ENCODE data around the gene FILIP1.
"Not testable (repeated sequence)": the region's sequence is repeated elsewhere in the genome, so short reads cannot be mapped to it uniquely, and the experiment has no call there.

Gene FILIP1

GRCh38 chr6:75449630-75450206, 43.9 kb downstream of the FILIP1 start:
- DNase-seq (ENCODE audit: low read depth): peak; percentile 83

DNA sequence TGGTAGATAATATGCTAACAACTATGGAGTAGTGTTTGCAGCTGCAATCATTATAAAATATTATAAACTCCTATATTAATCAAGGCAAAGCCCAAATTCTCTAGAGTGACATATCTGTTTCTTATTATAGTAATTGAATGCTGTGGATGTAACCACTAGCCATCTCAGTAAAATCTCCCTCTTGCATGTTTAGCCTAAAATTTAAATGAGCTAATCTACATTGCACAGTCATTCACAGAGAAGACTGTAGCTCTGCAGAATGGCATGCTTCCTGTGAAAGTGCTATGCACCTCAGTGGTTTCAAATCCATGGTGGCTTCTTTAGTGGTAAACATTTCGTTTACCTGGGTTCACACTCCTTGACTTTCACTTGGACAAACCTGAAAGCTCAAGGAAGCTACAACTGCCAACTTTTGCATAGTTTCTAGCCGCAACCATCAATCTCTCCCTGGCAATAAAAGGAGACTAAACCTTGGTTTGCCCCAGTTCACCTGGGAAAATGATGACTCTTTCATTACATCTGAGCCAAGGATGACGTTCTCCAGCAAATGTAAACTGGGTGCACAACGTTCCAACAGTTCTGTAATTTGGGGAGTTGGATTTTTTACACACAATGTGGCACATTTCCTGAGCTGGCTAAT, 47.2 kb downstream of the FILIP1 start:
- no peak for DNase-seq (ENCODE audit: low read depth)

DNA sequence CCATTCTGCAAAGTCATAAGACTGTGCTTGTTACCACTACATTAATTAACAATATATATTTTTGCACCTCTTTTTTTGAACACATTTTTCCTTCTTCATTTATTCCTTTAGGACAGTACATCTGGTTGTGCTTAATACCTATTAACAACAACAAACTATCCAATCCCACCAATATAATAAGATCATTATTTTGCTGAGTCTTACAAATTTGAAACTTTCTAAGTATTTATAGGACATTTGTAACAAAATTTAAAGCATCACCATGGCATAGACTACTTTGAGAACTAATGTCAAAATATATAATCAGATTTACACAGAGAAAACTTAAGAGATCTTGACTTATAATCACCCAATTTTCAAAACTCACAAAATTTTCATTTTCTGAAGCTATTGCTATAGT, 47.9 kb downstream of the FILIP1 start:
- DNase-seq (ENCODE audit: low read depth): no peak

GRCh38 chr6:75444899-75445298, 48.7 kb downstream of the FILIP1 start:
- DNase-seq (ENCODE audit: low read depth): no peak

- not testable (repeated sequence) for DNase-seq (ENCODE audit: low read depth)
Observed at GRCh38 chr6:75441883-75442282, 51.7 kb downstream of the FILIP1 start.

DNA sequence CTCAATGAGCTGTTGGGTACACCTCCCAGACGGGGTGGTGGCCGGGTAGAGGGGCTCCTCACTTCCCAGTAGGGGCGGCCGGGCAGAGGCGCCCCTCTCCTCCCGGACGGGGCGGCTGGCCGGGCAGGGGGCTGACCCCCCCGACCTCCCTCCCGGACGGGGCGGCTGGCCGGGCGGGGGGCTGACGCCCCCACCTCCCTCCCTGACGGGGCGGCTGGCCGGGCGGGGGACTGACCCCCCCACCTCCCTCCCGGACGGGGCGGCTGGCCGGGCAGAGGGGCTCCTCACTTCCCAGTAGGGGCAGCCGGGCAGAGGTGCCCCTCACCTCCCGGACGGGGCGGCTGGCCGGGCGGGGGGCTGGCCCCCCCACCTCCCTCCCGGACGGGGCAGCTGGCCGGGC, 52.1 kb downstream of the FILIP1 start:
- DNase-seq (ENCODE audit: low read depth): not testable (repeated sequence)

DNA sequence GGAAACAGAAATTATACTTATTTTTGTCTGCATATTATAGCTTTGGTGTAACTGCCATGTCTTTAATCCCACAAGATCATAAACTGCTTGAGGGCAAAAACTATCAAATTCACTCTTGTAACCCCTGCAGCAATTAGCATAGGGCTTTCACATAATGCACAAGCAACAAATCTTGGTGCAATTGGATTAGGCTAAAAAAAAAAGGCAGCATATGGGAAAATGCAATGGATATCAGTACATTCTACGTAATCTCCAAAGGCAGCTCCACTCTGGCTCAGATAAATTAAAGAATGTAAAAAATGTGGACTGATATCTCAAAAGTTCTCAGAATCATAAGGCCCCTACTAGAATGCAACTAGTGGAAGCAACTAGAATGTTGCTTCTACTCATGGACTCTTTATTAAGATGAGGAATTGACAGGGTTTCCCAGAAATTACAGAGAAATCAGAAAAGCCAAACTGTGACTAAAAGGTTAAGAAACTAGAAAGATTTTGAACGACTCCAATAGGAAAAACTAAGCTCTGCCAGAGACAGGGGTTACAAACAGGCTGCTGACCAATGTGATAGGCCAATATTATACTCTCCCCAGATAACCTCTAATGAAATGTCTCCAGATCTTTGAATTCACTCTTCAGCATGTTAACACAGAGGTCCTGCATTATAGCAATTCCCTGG, 55.0 kb downstream of the FILIP1 start:
- DNase-seq (ENCODE audit: low read depth): no peak

GRCh38 chr6:75438013-75438431, 55.6 kb downstream of the FILIP1 start:
- DNase-seq (ENCODE audit: low read depth): no peak

- peak; percentile 80 for DNase-seq (ENCODE audit: low read depth)
Observed at GRCh38 chr6:75437421-75437891, 56.1 kb downstream of the FILIP1 start.

DNA sequence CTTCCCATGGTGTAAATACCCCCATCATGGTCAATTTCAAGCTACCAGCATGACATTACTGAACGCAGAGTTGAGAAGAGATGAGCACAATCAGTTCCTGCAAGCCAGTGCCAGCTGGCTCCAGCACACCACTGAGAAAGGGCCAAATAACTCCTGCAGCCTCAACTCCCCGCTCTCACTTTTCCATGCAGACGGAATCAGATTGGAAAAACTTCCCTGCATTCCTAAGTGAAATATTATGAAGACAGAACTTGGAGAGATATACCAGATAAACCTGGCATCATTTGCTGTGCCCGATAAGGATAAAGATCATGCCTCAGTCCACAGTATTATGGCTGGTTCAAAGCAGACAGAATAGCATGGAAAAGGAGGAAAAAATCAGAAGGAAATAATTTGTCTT, 56.7 kb downstream of the FILIP1 start:
- DNase-seq (ENCODE audit: low read depth): no peak

DNA sequence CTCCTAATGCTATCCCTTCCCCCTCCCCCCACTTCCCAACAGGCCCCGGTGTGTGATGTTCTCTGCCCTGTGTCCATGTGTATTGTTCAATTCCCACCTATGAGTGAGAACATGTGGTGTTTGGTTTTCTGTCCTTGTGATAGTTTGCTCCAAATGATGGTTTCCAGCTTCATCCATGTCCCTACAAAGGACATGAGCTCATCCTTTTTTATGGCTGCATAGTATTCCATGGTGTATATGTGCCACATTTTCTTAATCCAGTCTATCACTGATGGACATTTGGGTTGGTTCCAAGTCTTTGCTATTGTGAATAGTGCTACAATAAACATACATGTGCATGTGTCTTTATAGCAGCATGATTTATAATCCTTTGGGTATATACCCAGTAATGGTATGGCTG, 60.8 kb downstream of the FILIP1 start:
- DNase-seq (ENCODE audit: low read depth): not testable (repeated sequence)

DNA sequence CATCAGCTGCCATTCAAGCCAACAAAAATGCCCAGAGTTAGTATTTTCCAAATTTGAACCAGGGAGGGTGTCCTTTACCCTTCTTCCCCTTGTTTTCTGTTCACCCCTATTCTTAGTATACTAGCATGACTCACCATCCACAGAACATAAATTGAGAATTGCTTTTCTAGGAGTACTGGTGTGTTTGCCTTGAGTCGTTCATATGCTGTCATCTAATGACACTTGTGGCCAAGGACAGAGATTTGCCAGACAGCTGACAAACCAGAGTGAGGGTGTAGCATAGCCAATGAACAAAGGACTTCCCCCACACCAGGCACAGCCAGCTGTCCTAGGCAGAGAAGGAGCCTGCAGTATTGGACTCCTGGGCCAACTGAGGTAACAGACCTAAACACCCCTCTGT, 62.2 kb downstream of the FILIP1 start:
- DNase-seq (ENCODE audit: low read depth): peak; percentile 62

DNA sequence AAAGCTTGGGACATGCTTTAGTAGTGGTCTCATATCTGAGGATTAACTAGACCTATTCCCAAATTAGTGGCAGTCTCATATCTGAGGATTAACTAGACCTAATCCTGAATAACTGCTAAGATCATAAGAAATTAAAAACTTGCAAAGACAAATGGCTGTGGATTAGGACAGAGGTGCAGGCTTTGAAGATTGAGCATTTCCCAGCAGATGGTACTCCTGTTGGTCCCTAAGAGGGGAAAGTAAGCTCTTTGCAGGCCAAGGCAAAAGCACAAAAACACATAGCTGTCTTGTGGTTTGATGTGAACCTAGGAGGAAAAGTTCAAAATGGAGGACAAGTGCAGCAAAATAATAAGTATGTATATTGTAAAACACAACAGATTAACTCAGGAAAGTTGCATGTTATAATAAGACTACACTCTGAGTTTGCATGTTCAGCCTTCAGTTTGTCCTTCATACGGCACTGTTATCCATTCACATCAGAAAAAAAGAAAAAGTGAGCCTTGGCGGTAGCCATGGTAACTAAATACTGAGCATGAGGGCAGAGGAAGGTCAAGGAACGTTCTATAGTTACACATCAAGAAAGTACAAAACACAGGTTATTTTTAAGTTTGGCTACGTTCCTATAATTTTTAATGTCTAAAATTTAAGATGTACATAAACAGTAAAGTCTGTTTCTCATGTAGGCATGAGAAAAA, 62.8 kb downstream of the FILIP1 start:
- no peak for DNase-seq (ENCODE audit: low read depth)

DNA sequence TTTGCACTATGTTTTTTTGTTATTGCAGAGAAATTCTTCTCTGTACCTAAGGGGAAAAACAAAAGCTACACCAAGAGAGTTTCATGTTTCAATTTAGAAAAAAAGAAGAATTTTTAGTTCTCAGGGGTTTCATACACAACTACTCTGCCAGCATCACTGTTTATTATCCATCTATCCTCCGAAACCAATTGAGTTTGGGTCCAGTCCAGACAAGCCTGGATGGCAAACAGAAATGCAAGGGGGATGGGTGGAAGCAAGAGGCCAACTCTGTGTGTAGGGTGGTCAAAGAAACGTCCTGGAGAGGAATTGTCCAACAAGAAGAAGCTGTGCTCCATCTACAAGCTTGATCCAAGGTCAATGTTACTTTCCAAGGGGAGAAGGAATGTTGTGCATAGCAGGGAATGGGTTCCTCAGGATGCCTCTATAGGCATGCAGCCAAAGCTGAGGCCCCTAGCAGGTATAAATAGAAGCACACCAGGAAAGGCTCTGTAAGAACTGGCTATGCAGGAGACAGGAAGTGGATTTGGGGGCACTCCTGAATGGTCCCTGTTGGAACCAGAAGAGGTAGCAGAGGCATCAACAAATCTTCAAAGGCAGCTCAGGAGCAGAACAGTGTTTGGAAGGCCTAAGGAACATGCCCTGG, 64.4 kb downstream of the FILIP1 start:
- no peak for DNase-seq (ENCODE audit: low read depth)

DNA sequence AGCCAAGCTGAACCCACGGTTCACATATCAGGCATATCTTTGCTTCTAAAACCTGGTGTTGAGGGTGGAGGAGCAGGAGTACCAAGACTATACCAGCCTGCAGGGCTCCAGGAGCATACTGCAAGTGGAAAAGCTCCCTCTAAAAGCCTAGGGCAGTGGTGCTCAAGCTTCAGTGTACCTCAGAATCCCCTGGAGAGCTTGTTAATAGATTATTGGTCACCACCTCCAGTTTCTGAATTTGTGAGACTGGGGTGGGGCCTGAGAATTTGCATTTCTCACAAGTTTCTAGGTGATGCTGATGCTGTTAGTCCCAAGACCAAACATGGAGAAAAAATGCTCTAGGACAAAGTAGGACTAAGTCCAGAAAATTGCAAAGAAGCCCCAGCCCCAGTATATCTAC, 65.4 kb downstream of the FILIP1 start:
- no peak for DNase-seq (ENCODE audit: low read depth)

- no peak for DNase-seq (ENCODE audit: low read depth)
Observed at GRCh38 chr6:75427329-75427728, 66.3 kb downstream of the FILIP1 start.

DNA sequence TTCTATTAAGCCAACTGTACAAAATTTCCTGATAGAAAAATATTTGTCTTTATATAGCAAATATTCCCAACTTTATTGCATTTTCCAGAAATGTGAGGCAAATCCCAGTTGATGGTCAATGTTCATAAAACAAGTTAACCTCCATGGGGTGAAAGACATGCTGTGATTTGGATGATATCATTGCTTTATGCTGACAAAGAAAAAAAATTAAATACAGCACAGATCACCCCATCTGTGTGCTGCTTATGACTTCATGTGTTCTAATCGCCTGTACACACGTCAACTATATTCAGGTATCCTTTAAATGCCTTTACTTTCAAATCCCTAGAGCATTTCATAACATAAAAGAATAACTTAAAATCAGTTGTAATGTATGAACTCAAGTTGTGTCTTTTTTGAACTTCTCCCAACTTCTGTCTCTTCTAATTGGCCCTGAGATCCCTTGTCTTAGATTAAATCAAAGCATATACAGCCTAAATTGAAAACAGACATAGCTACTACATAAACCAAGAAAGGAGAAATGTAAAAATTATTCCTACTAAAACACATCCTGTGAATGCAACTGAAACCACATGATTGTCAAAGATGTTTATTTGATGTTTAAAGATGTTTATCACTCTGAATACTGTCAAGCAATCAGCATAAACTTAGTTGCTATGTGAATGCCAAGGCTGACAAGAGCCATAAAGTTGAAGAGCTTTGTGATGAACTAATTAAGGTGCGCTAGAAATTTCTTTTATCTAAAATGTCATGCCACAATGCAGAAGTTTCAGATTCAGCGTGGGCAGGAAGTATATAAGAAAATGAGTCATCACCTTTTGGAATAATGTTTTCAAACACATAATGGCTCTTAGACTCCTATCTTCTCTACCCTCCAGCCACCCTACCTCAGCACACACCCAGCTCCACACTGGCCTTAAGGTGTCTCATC, 68.7 kb downstream of the FILIP1 start:
- DNase-seq (ENCODE audit: low read depth): peak; percentile 59

DNA sequence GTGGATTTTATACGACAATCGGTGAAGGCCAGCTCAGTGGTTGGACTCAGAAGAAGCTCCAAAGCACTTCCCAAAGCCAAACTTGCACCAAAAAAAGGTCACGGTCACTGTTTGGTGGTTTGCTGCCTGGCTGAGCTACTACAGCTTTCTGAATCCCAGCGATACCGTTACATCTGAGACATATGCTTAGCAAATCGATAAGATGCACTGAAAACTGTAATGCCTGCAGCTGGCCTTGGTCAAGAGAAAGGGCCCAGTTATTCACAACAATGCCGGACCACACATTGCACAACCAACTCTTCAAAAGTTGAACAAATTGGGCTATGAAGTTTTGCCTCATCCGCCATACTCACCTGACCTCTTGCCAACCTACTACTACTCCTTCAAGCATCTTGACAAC, 70.2 kb downstream of the FILIP1 start:
- no peak for DNase-seq (ENCODE audit: low read depth)

GRCh38 chr6:75422024-75422639, 71.5 kb downstream of the FILIP1 start:
- DNase-seq (ENCODE audit: low read depth): peak; percentile 43

- no peak for DNase-seq (ENCODE audit: low read depth)
Observed at GRCh38 chr6:75421316-75422023, 72.1 kb downstream of the FILIP1 start.

Data from EH (cell line).